Stimulated activated CD4-positive, alpha-beta T cell treated with anti-CD3 and anti-CD28 coated beads, Interleukin-4, amount 100 ng/mL, for 1 hour (primary cell): ENCODE results near the gene VWA2.
A peak's percentile ranks its signal among the peaks of the same experiment; 100 is the strongest.

ENCODE experiments used
- DNase-seq: peaks from one replicate; pipeline ENCODE4 v3.0.0-alpha.2; 2020

VWA2 gene, protein sequence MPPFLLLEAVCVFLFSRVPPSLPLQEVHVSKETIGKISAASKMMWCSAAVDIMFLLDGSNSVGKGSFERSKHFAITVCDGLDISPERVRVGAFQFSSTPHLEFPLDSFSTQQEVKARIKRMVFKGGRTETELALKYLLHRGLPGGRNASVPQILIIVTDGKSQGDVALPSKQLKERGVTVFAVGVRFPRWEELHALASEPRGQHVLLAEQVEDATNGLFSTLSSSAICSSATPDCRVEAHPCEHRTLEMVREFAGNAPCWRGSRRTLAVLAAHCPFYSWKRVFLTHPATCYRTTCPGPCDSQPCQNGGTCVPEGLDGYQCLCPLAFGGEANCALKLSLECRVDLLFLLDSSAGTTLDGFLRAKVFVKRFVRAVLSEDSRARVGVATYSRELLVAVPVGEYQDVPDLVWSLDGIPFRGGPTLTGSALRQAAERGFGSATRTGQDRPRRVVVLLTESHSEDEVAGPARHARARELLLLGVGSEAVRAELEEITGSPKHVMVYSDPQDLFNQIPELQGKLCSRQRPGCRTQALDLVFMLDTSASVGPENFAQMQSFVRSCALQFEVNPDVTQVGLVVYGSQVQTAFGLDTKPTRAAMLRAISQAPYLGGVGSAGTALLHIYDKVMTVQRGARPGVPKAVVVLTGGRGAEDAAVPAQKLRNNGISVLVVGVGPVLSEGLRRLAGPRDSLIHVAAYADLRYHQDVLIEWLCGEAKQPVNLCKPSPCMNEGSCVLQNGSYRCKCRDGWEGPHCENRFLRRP

DNA sequence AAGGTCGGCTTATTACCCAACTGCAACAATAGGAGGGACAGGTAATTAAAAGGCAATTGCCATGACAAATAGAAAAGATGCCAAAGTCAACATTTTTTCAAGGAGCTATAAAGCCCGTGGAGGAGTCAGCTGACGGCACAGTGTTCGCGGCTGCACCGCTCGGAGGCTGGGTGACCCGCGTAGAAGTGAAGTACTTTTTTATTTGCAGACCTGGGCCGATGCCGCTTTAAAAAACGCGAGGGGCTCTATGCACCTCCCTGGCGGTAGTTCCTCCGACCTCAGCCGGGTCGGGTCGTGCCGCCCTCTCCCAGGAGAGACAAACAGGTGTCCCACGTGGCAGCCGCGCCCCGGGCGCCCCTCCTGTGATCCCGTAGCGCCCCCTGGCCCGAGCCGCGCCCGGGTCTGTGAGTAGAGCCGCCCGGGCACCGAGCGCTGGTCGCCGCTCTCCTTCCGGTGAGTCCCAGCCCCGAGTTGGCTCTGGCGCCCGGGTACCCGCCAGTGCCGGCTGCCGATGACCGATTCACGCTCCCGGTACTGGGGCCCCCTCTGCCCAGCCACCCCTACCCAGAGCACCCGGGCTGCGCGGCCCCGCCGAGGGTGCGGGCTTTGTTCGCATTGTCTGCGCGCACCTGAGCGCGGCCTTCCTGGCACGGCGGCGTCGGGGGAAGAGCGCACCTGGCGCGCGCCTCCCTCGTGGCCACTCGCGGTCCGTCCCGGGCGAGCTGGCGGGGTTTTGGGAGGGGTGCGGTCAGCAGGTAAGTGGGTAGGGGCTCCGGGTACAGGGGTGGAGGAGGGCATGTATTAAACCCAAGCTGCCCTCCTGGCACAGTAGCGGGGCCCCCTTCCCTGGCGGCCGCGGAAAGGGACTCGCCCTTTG, at the start of gene VWA2:
VWA2 (plus strand) TSS at position 138 of the 877 bp plus-strand sequence. CDS start 9,460 bp downstream, outside the sequence.
- DNase-seq, result peak; percentile 13

DNA sequence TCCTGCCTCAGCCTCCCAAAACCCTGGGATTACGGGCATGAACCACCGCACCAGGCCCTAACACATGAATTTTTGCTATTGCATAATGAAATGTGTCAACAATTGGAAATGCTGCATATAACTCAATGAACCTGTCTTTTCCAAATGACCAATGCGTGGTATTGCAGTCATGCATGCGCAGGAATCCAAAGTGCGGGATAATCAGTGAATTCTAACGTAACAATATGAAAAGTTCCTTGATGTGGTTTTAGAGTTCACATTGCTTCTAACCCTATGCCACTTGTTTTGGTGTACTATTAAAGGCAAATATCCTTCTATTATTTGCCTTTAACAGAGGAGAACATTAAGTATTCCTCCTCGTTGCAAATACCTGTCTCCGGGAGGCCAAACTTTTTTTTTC, 49.4 kb upstream of the VWA2 start:
- DNase-seq, result no peak

GRCh38 chr10:114195079-114195478, 44.0 kb upstream of the VWA2 start:
- DNase-seq, result no peak

GRCh38 chr10:114199239-114199638, 39.8 kb upstream of the VWA2 start:
- no peak for DNase-seq

DNA sequence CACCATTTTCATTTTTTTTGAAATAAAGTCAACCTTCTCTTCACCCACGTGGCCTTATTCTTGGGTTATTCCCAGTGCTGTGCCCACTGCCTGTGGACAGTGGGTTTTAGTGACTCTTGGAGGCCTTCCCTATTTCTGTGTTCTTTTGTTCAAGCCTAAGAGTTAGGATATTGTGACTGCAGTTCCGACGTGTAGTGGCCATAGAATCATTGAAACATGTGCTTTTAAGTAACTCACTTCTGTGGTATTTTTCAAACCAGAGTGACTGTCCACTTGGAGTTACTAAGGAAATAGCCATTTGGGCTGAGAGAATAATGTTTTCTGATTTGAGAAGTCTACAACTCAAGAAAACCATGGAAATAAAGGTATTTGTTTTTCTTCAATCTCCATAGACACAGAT, 36.2 kb upstream of the VWA2 start:
- no peak for DNase-seq

GRCh38 chr10:114206902-114207301, 32.2 kb upstream of the VWA2 start:
- no peak for DNase-seq

DNA sequence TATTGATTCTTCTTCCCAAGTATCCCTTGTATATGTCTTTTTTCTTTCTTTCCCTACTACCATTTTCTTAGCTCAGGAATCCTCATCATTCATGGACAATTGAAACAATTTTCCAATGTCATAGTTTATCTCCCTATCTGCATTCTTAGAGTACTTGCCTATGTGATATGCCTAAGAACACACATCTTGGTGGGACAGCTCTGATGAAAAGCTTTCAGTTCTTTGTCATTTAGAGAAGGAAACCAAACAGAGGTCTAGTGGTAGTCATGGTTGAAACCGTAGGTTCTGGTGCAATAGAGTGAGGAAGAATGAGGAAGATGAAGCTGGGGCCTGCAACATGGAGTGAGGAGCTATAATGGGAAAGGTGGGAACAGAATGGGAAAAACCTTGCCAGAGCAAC, 31.7 kb upstream of the VWA2 start:
- no peak for DNase-seq

DNA sequence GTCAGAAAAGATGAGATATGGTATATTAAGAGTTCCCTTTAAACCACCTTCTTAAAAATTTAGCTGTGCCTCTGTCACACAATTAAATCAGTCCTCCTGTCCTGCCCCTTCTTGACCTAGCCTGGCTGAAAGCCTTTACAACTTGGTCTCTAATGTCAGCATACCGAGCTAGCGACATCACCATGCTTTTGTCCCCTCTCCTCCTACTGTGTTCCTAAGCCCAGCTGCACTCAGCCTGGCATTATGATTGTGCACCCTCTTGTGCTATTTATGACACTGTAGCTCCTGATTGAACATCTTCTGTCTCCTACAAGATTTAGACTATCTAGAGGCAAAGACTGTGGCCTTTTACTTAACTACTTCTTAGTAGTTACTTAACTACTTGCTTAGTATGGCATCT, 30.7 kb upstream of the VWA2 start:
- DNase-seq, result no peak

GRCh38 chr10:114212153-114212552, 26.9 kb upstream of the VWA2 start:
- no peak for DNase-seq

DNA sequence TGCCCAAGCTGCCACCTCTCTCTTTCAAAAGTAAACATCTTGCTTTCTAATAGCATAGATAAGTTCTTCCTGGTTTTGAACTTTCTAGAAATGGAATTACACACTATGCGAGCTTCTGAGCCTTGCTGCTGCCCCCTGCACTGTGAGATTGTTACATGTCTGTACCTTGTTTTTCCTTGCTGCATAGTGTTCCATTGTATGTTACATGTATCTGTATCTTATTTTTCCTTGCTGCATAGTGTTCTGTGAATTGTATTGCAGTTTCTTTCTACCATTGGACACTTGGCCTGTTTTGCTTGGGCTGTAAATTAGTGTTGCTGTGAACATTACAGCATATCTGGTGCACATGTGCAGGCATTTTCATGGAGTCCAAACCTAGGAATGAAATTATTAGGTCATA, 24.0 kb upstream of the VWA2 start:
- no peak for DNase-seq

DNA sequence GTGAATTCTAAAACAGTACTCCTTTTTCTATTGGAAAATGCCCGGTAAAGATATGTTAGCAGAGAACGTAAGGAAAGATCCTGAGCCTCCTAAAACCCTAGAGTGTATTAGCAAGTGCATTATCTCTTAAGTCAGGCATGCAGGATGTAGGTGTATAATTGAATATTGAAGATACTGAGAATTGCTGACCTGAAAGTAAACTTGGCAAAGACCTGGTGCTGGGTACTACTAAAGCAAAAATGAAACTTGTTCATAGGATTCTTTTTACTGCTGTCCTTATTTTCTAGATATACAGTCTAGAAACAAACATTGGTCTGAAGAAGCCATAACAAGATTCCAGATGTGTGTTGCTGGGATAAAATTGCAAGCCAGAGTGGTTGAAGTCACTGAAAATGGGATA, 18.8 kb upstream of the VWA2 start:
- DNase-seq, result no peak

GRCh38 chr10:114221235-114221634, 17.8 kb upstream of the VWA2 start:
- no peak for DNase-seq

- no peak for DNase-seq
Observed at GRCh38 chr10:114223066-114223465, 16.0 kb upstream of the VWA2 start.

- no peak for DNase-seq
Observed at GRCh38 chr10:114228156-114228555, 10.9 kb upstream of the VWA2 start.

DNA sequence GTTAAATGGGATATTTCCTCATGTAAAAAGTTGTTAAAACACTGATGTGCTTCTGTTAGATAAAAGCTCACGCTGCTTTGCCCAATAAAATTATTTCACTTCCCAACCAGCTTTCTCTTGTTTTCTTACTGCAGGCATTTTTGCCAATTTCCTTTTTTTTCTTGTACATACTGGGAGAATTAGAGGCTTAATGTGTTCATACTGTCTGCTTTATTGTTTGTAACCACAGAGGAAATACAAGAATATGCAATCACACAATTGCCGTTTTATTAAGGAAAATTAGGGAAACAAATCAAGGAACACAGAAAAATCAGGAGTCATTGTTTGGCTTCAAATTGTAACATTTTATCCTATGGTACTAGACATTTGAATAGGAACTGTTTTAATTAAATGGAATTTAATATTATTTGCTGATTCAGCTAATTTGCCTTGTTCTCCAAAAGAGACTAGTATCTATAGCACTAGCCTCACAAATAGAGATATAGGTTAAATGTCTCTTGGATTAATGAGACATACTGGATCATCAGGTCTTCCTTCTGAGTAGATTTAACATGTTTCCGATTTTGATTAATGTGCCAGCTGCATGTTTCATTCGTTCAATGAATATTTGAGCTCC, 6.4 kb upstream of the VWA2 start:
- DNase-seq, result no peak

DNA sequence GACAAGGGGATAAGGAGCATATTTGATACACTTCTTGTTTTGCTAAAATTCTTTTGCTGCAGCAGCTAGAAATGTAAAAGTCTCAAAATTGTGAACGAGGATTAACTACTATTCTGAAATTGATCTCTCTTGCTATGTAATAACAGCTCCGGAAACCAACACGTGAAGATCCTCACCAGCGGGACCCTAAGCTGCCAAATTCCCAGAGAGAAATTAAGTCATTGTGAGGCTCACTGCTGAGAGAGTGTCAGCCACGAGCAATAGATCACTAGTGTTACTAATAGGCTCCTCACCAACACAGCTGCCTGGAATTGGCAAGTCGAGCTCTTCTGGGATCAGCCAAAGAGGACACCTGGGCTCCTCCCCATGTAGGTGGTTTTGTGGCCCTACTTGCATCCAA, 5.6 kb upstream of the VWA2 start:
- DNase-seq, result no peak

DNA sequence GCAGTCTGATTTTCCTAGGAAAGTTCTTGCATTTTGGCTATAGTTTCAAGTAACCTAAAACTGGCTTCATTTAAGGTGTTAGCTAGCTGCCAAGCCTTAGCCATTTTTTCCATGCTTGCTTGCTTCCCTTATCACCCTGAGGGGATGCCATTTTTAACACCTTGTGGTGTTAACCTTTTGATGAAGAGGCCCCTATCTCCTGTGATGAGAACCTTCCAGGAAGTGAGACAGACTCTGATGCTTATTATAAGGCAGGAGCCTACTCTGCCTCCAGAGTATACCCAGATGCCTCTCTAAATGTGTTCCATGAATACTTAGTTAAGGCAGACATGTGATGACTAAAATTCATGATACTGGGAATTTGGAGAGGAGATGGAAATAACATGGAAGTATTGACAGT, 4.9 kb upstream of the VWA2 start:
- DNase-seq, result no peak

DNA sequence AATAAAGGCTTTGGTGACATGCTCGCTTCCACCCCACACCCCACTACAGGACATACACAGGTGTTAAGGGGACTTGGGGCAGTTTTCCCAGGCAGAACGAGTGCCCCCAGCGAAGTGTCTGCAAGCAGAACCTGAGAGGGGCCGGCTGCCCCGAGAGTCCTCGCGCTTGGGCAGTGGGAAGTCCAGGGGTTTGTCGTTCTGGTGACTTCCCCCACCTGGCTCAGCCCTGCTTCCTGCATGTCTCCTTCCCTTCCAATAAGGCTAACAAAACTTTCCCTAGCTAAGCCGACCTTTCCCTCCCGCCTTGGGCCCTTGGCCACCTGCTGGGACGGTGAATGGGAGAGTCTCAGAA, 916 bp downstream of the VWA2 start:
- DNase-seq, result no peak

DNA sequence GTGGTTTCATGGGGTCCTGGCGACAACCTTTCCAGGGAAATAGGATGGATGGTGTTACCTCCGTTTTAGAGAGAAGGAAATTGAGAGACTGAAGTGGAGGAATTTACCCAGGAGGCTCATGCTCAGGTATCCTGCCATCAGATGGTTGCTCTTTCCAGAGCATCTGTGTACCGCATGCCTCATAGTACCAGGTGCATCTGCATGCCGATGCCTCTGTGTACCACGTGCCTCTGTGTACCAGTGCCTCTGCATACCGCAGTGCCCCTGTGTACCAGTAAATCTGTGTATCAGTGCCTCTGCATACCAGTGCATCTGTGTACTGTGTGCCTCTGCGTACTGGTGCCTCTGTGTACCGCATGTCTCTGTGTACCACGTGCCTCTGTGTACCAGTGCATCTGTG, 3.2 kb downstream of the VWA2 start:
- no peak for DNase-seq

GRCh38 chr10:114243661-114244060, 4.6 kb downstream of the VWA2 start:
- no peak for DNase-seq

DNA sequence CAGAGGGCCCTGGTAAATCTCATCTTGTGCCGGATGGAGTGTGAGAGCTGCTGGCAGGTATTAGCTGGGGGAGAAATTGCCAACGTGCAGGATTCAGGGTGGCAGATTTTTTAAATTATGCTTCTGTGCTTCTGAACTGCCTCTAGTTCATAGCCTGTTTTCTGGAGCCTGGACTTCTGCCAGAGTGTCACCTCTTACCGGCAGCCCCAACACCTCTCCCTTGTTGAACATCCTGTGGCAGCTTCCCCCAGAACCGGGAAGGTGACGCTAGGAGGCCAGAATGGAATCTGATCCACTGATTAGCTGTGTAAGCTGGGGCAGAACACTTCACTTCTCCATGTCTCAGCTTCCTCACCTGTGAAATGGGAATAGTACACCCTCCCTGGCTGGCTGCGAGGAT, 5.1 kb downstream of the VWA2 start:
- no peak for DNase-seq

DNA sequence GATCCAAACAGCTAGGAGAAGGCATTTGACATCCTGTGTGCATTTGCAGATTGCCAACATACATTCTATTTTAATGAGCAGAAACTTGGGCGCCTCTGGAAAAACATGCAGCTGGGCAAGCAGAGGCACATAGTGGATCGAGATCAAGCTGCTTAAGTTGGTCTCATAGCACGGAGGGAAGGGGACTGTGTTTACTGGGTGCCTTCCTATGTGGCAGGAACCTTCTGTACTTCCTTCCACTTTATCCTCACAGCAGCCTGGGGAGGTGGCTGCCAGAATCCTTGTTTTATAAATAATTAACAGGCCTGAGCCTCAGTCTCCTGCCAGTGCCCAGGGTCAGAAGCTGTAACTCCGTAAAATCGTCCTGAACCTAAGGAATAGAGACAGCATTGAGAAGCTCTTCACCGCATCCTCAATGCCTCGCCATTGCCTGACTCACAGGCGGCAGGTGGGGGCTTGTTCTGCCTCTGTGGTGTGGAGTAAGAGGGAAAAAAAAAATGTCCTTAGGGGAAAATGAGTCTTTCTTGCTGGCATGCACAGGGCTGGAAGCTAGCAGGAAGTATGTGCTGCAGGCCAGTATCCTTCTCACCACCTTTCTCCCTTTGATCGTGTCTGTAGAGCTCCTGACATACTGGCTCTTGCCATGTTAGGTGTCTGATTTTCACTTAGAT, 6.2 kb downstream of the VWA2 start:
- DNase-seq, result no peak
